DMS 273 (cell line): ENCODE results near the gene TARBP2.

ENCODE experiments used
- DNase-seq: peaks from one replicate; lab custom pipeline; 2025; ENCODE audit not compliant: unreplicated experiment; lab: John Stamatoyannopoulos, UW

The TARBP2 gene, protein sequence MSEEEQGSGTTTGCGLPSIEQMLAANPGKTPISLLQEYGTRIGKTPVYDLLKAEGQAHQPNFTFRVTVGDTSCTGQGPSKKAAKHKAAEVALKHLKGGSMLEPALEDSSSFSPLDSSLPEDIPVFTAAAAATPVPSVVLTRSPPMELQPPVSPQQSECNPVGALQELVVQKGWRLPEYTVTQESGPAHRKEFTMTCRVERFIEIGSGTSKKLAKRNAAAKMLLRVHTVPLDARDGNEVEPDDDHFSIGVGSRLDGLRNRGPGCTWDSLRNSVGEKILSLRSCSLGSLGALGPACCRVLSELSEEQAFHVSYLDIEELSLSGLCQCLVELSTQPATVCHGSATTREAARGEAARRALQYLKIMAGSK

GRCh38 chr12:53500776-53501614 lies at the start of gene TARBP2:
Gene TARBP2, plus strand, starts transcription at chr12:53501283. Its CDS starts 126 bp downstream, at chr12:53501409.
- DNase-seq: peak; percentile 98

- DNase-seq: peak; percentile 98
Measured at GRCh38 chr12:53451661-53452158, 49.4 kb upstream of the TARBP2 start, which contains the start of gene PCBP2. Gene PCBP2, plus strand, starts transcription at chr12:53452102. Its CDS starts 2,699 bp downstream, at chr12:53454801.

GRCh38 chr12:53452159-53453077 lies 48.7 kb upstream of the TARBP2 start:
- DNase-seq: peak; percentile 83

DNA sequence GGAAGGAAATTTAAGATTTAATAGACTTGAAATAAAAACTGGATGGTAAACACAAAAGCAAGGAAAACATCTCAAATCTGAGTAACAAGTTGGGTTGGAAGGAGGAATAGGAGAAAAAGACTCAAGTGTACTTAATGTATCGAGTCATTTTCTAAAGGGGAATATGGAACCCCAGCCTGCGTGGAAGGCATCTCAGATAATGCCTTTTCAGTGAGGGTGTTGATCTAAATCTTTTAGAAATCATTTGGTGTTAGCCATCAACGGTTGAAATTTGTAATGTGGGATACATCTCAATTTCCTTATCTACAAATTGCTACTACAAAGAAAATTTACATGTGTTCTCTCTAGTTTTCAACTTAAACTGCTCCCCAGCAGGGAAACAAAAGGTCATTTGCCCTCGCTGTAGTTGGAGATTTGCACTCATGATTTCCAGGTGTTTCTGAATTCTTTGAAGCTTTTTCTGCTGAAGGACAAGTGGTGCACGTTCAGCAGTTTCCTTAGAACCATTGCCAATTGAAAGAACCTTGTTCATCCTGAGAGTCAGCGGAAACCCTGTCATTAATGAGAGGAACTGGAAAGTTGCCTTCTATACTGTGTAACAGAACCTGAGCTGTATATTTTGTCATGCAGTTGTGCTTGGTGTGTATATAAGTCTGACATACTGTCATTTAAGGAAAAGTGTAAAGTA lies 47.0 kb upstream of the TARBP2 start:
- DNase-seq: no peak

DNA sequence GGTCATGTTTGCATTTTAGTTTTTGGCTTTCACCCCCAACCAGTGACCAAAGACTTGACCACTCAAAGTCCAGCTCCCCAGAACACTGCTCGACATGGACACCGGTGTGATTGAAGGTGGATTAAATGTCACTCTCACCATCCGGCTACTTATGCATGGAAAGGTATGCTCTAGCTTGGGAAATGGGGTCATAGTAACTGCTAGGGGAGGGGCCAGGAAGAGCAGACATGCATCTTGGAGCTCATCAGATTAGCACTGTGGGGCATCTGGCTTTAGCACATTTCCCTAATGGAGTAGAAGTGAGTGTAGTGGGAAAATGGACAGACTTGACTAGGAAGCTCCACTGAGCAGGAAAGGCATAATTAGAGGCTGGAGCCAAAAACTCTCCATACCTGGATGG lies 46.4 kb upstream of the TARBP2 start:
- DNase-seq: no peak

GRCh38 chr12:53456654-53457366 lies 44.3 kb upstream of the TARBP2 start:
- DNase-seq: no peak

DNA sequence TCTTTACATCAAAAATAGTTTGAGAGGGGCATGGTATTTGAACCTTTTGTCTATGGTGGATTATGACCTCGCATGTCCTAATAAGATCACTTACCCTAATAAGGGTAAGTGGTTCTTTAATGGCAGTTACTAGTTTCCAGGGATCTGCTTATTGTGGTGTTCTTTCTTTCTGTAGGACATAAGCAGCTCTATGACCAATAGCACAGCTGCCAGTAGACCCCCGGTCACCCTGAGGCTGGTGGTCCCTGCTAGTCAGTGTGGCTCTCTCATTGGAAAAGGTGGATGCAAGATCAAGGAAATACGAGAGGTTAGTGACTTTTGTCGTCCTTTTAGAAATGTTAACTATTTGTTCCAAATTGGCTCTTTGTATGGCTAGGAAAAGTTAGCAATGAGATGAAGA lies 42.0 kb upstream of the TARBP2 start:
- DNase-seq: no peak

GRCh38 chr12:53461059-53461458 lies 40.0 kb upstream of the TARBP2 start:
- no peak for DNase-seq

GRCh38 chr12:53461591-53461990 lies 39.5 kb upstream of the TARBP2 start:
- no peak for DNase-seq

GRCh38 chr12:53462935-53463334 lies 38.1 kb upstream of the TARBP2 start:
- no peak for DNase-seq

DNA sequence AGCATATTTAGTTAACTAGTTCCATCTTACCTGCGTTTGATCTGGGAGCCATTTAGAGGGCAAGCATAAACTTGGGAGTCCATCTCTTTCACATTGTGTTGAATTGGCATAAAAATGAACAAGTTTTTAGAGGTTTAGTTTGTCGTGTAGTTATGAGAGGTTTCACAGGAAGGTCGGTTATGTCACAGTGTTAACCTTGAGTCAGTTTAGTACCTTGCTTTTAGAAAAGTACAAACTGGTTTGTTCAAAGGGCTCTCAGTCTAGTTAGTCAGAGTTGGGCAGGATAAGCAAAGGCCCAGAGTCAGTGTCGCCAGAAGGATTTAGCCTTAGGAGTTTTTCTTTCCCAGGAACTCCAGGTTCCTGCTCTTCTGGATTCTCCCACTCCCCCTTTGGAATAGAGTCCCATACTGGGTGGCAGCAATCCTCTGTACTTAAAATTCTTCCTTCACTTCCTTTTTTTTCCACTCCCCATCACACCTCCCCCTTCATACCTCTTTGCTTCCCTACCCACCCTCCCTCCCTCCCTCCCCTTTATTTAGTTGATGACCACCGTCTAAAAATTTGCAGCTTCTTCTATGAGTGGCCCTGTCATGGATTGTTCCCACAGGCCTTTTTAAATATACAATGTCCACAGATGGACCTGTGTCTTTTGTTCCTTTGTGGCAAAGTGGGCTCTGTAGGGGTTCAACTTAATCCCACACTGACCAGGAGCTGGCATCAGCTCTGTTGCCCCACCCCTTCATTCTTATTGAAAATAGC lies 37.1 kb upstream of the TARBP2 start:
- no peak for DNase-seq

- DNase-seq: no peak
Measured at GRCh38 chr12:53464685-53465418, 36.2 kb upstream of the TARBP2 start.

DNA sequence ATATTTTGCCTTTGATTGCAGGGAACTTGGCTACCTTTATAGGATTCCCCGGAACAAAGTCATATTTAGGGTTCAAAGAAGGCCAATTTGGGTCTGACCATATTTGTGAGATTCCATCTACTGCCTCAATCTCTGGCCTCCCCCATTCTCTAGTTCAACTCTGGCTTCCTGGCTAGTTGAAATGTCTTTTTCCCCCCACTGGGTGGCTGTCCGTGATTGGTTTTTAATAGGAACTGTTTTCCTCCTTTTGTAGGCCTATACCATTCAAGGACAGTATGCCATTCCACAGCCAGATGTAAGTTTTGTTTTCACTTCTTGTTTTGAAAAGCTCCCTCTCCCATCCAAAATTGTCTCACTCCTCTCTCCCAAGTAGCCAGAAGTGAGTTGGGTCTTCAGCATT lies 35.4 kb upstream of the TARBP2 start:
- no peak for DNase-seq

GRCh38 chr12:53466640-53467039 lies 34.4 kb upstream of the TARBP2 start:
- DNase-seq: no peak

GRCh38 chr12:53467082-53467481 lies 34.0 kb upstream of the TARBP2 start:
- no peak for DNase-seq

DNA sequence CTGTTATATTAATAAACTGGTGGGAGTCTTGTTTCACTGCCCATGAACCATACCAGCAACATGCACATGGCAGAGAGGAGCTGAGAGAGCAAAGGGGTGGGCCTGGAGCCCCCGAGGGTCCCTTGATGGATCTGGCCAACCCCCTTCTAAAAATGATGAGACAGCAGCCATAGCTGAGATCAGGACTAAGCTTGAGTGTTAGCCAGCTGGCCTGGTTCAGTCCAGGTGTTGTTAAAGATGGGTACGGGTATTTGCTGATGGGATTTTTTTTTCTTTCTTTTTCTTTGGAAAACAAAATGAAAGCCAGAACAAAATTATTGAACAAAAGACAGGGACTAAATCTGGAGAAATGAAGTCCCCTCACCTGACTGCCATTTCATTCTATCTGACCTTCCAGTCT lies 33.2 kb upstream of the TARBP2 start:
- no peak for DNase-seq

DNA sequence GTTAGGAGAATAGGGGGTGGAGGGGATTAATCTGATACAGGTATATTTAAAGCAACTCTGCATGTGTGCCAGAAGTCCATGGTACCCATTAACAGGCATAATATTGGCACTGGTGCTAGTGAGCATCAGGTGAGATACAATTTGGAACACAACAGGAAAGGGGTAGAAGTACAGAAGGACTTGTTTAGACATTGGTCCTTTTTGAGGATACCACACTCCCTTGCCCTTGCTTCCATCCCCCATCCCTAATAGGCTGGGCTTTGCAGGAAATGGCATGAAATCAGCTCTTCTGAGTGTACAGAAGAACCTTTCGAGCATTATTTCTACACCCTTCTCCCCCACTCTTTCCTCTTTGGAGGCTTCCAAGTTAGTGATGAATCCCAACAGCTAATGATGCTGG lies 32.8 kb upstream of the TARBP2 start:
- no peak for DNase-seq

DNA sequence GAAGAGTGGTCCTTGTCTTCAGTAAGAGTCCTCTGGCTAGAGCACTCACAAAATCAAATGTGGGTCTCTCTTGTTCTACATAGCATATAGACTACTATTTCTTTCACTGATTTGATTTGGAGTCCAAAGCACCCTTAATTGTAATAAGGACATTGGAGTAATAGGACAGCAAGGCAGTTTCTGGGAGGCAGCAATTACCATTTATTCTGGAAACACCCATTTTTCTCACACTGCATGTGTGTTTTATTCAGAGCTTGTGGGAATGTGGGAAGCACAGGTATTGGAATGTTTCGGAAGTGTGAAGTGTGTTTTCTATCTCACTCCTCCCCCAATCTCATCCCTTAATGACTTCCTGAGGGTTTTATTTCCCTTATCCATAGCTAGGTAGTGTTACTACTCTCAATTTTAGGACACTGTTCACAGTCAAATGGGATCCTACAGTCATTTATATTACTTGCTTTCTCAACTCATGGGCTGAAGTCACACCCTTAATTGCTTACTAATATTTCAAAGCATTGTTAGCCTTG lies 29.0 kb upstream of the TARBP2 start:
- DNase-seq: no peak
